Measurements from ENCODE around the gene NMNAT3. TPM values are rescaled to one million over a fixed set of nuclear protein-coding genes. Genes with fewer than 3 reads are reported as not detected.

The NMNAT3 gene
- total RNA-seq, 1 experiment from 2014 or later = 1.3 TPM

- Histone ChIP-seq H3K79me1 (ENCODE audit: insufficient read depth, low read depth, low read length, poor library complexity, severe bottlenecking) (no peaks in the 10 kb centered on the region), H2BK15ac (ENCODE audit: low read depth, low read length) (no peak overlapping the region), H3K18ac (ENCODE audit: insufficient read length, low read depth, low read length) (no peak overlapping the region), H2AFZ (ENCODE audit: low read length) (no peak overlapping the region), H3K4ac (ENCODE audit: low read depth, low read length) (no peak overlapping the region), H2BK120ac (ENCODE audit: low read depth, low read length, poor library complexity, severe bottlenecking) (no peak overlapping the region), H3K23ac (ENCODE audit: insufficient read length, low read depth, low read length) (no peak overlapping the region), H3K4me2 (ENCODE audit: insufficient read depth, insufficient read length, low read length) (no peak overlapping the region), H3K27me3 (ENCODE audit: insufficient read depth, low read length) (no peaks in the 10 kb centered on the region), H3K23me2 (ENCODE audit: insufficient read length, low read depth, low read length, poor library complexity, severe bottlenecking) (no peaks in the 10 kb centered on the region), H2AK5ac (ENCODE audit: insufficient read length, low read length) (no peak overlapping the region), H4K91ac (ENCODE audit: insufficient read length, low read depth, low read length) (no peak overlapping the region), H3K56ac (ENCODE audit: insufficient read length, low read depth, low read length) (no peak overlapping the region), H3K14ac (ENCODE audit: insufficient read depth, low read length) (no peak overlapping the region), H3T11ph (ENCODE audit: low read length) (no peak overlapping the region), H4K20me1 (ENCODE audit: control insufficient read depth, insufficient read depth, insufficient read length) (no peaks in the 10 kb centered on the region), H3K9me3 (ENCODE audit: control insufficient read depth, low read depth, low read length) (no peaks in the 10 kb centered on the region), H4K8ac (replicated peaks; ENCODE audit: insufficient read length, low read depth, low read length) (no peak overlapping the region), H3K4me1 (ENCODE audit: insufficient read depth, low read length) (peaks cover 4% of the 10 kb centered on the region; the same call in 1 of the 2 replicates), H2BK5ac (ENCODE audit: insufficient read length, low read length) (no peak overlapping the region), H3K27ac (ENCODE audit: insufficient read length, low read depth, low read length) (no peak overlapping the region), H3K79me2 (ENCODE audit: insufficient read depth, low read length) (no peaks in the 10 kb centered on the region), H3K9ac (ENCODE audit: extremely low read depth, insufficient read length, low read length) (no peak overlapping the region), H4K5ac (ENCODE audit: insufficient read length, low read depth, low read length) (no peak overlapping the region), H2BK12ac (ENCODE audit: insufficient read length, low read depth, low read length) (no peak overlapping the region), H2BK20ac (ENCODE audit: low read depth, low read length, poor library complexity, severe bottlenecking) (no peak overlapping the region)
- Mint-ChIP-seq H3K9me3 (no peaks in the 10 kb centered on the region), H3K4me1 (peaks cover 7 to 9% of the 10 kb centered on the region in 2 experiments), H3K4me3 (no peak overlapping the region), H3K27ac (no peak overlapping the region), H3K36me3 (ENCODE audit: insufficient read depth in 1 of 3, low read depth in 3 of 3) (no peaks in the 10 kb centered on the region; a peak in 1 of 7 replicates), H3K27me3 (ENCODE audit: low read depth) (peaks cover 4% of the 10 kb centered on the region; the same call in 1 of the 2 replicates)
- no CpG with 5 or more reads among the region's 4 CpGs for WGBS (ENCODE audit: extremely low coverage, insufficient read length, low lambda C conversion rate)
- DNase-seq = no peak
- TF ChIP-seq CTCF (conservative IDR thresholded peaks at IDR 0.05) = no peak
Measured at GRCh38 chr3:139659511-139659910, 18.3 kb downstream of the NMNAT3 start.
